Stomach (tissue), 9 donors: ENCODE results near the gene ZNF846. TPM values are rescaled to one million over a fixed set of nuclear protein-coding genes. Genes with fewer than 3 reads are reported as not detected.

Experiments
- DNase-seq, 2 donors: peaks; one replicate each; pipeline versions ENCODE4 v3.0.0 to v3.0.0-alpha.2; 2013 to 2019
- H3K27ac ChIP-seq, 5 donors: fragments of 200-600 bp in 4 of 5; sonication (generic) in 4 of 5; one replicate each; pipeline ENCODE4 v1.5.1; 2013 to 2019; ENCODE audit warnings: mild to moderate bottlenecking in 1 of 5, moderate library complexity in 1 of 5
- H3K27me3 ChIP-seq, 3 donors: fragments of 200-600 bp; sonication (generic); one replicate each; pipeline ENCODE4 v1.5.1; 2017 to 2019; ENCODE audit warnings: mixed run types in 1 of 3
- H3K36me3 ChIP-seq, 4 donors: fragments of 200-600 bp; sonication (generic); 1 replicate in 3 of 4; 2 replicates in 1 of 4; pipeline ENCODE4 v1.5.1; 2016 to 2019
- H3K4me1 ChIP-seq, 4 donors: fragments of 200-600 bp; sonication (generic); one replicate each; pipeline ENCODE4 v1.5.1; 2016 to 2019
- H3K4me3 ChIP-seq, 4 donors: fragments of 200-600 bp; sonication (generic) in 3 of 4; one replicate each; pipeline ENCODE4 v1.5.1; 2016 to 2019; ENCODE audit warnings: mild to moderate bottlenecking in 1 of 4
- H3K9me3 ChIP-seq, 4 donors: fragments of 200-600 bp; sonication (generic); one replicate each; pipeline ENCODE4 v1.5.1; 2016 to 2019
- CTCF ChIP-seq, 7 experiments: fragments of 450-650 bp in 4 of 7; fragments of 200-600 bp in 3 of 7; sonication (generic) in 3 of 7; IDR thresholded peaks; one replicate each; pipeline ENCODE4 v1.5.1; 2016 to 2019; ENCODE audit warnings: antibody characterized with exemption in 7 of 7, control low read depth in 2 of 7, mild to moderate bottlenecking in 1 of 7
- EP300 ChIP-seq: sonication (generic); formaldehyde crosslinking; IDR thresholded peaks from one replicate; pipeline ENCODE4 v1.6.1; 2017; ENCODE audit warnings: antibody characterized with exemption
- POLR2A ChIP-seq, 4 donors: fragments of 450-650 bp; IDR thresholded peaks; one replicate each; pipeline ENCODE4 v1.6.1; 2016; ENCODE audit warnings: antibody characterized with exemption in 4 of 4, control low read depth in 2 of 4, mild to moderate bottlenecking in 1 of 4, moderate library complexity in 1 of 4
- POLR2AphosphoS5 ChIP-seq, 3 donors: sonication (generic); formaldehyde crosslinking; IDR thresholded peaks; one replicate each; pipeline ENCODE4 v1.6.1; 2016; ENCODE audit warnings: antibody characterized with exemption in 3 of 3
- WGBS, 5 donors: extraction: QIAGEN DNeasy Blood & Tissue Kit in 3 of 5; methylation state at CpG; one replicate each; pipeline versions ENCODE4 v1.1.5 to v1.1.7; 2013 to 2018; 5-methylcytosine and 5-hydroxymethylcytosine counted together
- intact Hi-C: fragments of 100-400 bp; cut with DNase I; formaldehyde crosslinking; loops from one replicate; pipeline ENCODE4 v1.15.1; 2023; ENCODE audit warnings: low total_unique reads
- polyA plus RNA-seq, 3 donors: library from polyadenylated mRNA; stranded (reverse); fragments of 200-250 nt; gene quantifications; one replicate each; pipeline ENCODE4 v1.2.3, GENCODE V29; 2013
- total RNA-seq, 5 donors: library from RNA; depleted of rRNA; stranded (reverse); fragments of >200 nt; gene quantifications; one replicate each; pipeline versions ENCODE4 v1.1.0 to v1.2.3, GENCODE V29; 2014 to 2016
- donor health status: healthy with polysubstance abuse.
- donor health status: Bipolar disorder and iron deficiency.
- donor health status: healthy.

The ZNF846 gene
- total and polyA plus RNA-seq, 8 donors = 1.3 to 22.4 (median 6.4) TPM

GRCh38 chr19:9808855-9809824 is 40.6 kb upstream of the ZNF846 start:
- no peak for DNase-seq
- Histone ChIP-seq H3K36me3 (peaks cover 35 to 78% (median 76%) of the 10 kb centered on the region in 4 donors), H3K4me3 (no peak overlapping the region), H3K9me3 (no peaks in the 10 kb centered on the region), H3K27ac (no peak overlapping the region), H3K4me1 (no peaks in the 10 kb centered on the region), H3K27me3 (no peaks in the 10 kb centered on the region)
- 88 to 98% (median 91%) methylated on average over 11 of the region's 11 CpGs for WGBS, 5 donors
- TF ChIP-seq POLR2AphosphoS5 (IDR thresholded peaks at IDR 0.05) = no peak
- no peak for TF ChIP-seq POLR2A (IDR thresholded peaks at IDR 0.05)
- TF ChIP-seq EP300 = no peak
- intact Hi-C loops = no loop called here

DNA sequence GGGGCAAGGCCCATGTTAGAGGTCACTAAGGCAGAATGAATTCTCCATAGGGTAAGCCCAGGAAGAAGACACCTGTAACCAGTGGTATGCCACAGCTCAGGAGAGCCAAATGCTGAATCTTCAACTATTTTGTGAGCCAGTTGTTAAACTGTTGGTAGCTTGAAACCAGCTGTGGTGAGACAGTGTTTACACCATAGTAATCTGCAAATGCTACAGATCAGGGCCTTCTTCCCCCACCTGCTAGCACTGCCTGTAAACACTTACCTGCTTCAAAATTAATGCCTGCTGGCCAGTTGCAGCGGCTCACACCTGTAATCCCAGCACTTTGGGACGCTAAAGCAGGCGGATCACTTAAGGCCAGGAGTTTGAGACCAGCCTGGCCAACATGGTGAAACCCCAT is 38.3 kb upstream of the ZNF846 start:
- 89 to 100% (median 92%) methylated on average over 3 of the region's 3 CpGs for WGBS, 5 donors
- H3K4me1 ChIP-seq = no peaks in the 10 kb centered on the region
- intact Hi-C loops = no loop called here
- no peaks in the 10 kb centered on the region for H3K27me3 ChIP-seq
- H3K9me3 ChIP-seq = no peaks in the 10 kb centered on the region
- DNase-seq = no peak
- H3K4me3 ChIP-seq = no peak overlapping the region
- H3K36me3 ChIP-seq = peaks cover 28 to 62% (median 58%) of the 10 kb centered on the region in 4 donors
- TF ChIP-seq POLR2A (IDR thresholded peaks at IDR 0.05) = no peak
- no peak for TF ChIP-seq CTCF (IDR thresholded peaks at IDR 0.05)
- no peak for TF ChIP-seq EP300
- no peak for TF ChIP-seq POLR2AphosphoS5 (IDR thresholded peaks at IDR 0.05)
- no peak overlapping the region for H3K27ac ChIP-seq

GRCh38 chr19:9801976-9802375 is 33.4 kb upstream of the ZNF846 start:
- 91 to 97% (median 94%) methylated on average over 10 of the region's 10 CpGs for WGBS, 5 donors
- H3K4me3 ChIP-seq = no peak overlapping the region
- H3K27ac ChIP-seq = no peak overlapping the region
- no peaks in the 10 kb centered on the region for H3K9me3 ChIP-seq
- no peaks in the 10 kb centered on the region for H3K27me3 ChIP-seq
- H3K4me1 ChIP-seq = no peaks in the 10 kb centered on the region
- intact Hi-C loops = no loop called here
- DNase-seq = no peak
- TF ChIP-seq POLR2AphosphoS5 (IDR thresholded peaks at IDR 0.05) (no peak), POLR2A (IDR thresholded peaks at IDR 0.05) (no peak), CTCF (IDR thresholded peaks at IDR 0.05) (no peak), EP300 (no peak)
- H3K36me3 ChIP-seq = peaks cover 0 to 16% (median 12%) of the 10 kb centered on the region in 4 donors

DNA sequence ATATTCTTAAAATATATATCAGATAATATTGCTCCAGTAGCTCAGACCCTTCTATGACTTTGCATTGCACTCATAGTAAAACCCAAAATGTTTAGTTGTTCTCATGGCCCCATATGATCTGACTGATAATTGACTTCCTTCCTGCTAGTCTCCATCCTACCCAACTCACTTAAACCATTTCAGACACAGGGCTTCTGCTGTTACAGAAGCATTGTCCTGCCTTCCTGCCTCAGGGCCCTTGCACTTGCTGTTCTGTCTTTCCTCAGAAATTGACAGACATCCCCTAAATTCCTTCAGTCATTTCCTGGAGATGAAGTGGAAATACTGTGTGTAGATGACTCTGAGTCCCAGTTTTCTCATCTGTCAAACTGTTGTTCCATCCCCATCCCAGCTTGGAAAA is 30.6 kb upstream of the ZNF846 start:
- Histone ChIP-seq H3K36me3 (peaks cover 0 to 3% (median 0%) of the 10 kb centered on the region in 4 donors), H3K4me3 (no peak overlapping the region), H3K27me3 (no peaks in the 10 kb centered on the region), H3K4me1 (peaks cover 0 to 9% (median 0%) of the 10 kb centered on the region in 4 donors), H3K27ac (no peak overlapping the region), H3K9me3 (no peaks in the 10 kb centered on the region)
- intact Hi-C loops = loop anchor here (5.0 to 10.0 kb wide), 3 partner anchors 172 to 594 kb away; partner anchors contain the start of gene ZNF121
- no peak for DNase-seq
- TF ChIP-seq CTCF (IDR thresholded peaks at IDR 0.05) (no peak), POLR2A (IDR thresholded peaks at IDR 0.05) (no peak), POLR2AphosphoS5 (IDR thresholded peaks at IDR 0.05) (no peak), EP300 (no peak)
